Sigmoid colon (tissue), 7 donors: Measurements from ENCODE around the gene IRF2BP2. TPM values are rescaled to one million over a fixed set of nuclear protein-coding genes. Genes with fewer than 3 reads are reported as not detected.

ENCODE experiments used
- DNase-seq: peaks from one replicate; pipeline ENCODE4 v3.0.0-alpha.2; 2019
- H3K27ac ChIP-seq, 4 donors: fragments of 200-600 bp; sonication (generic); one replicate each; pipeline ENCODE4 v1.5.1; 2016 to 2019; ENCODE audit warnings: mild to moderate bottlenecking in 1 of 4
- H3K27me3 ChIP-seq, 3 donors: fragments of 200-600 bp; sonication (generic); one replicate each; pipeline ENCODE4 v1.5.1; 2019; ENCODE audit warnings: mild to moderate bottlenecking in 1 of 3
- H3K36me3 ChIP-seq, 4 donors: fragments of 200-600 bp; sonication (generic); one replicate each; pipeline ENCODE4 v1.5.1; 2016 to 2019
- H3K4me1 ChIP-seq, 4 donors: fragments of 200-600 bp; sonication (generic); one replicate each; pipeline ENCODE4 v1.5.1; 2017 to 2019
- H3K4me3 ChIP-seq, 4 donors: fragments of 200-600 bp; sonication (generic); one replicate each; pipeline ENCODE4 v1.5.1; 2017 to 2019; ENCODE audit warnings: mild to moderate bottlenecking in 2 of 4, moderate library complexity in 1 of 4
- H3K9me3 ChIP-seq, 4 donors: fragments of 200-600 bp in 3 of 4; sonication (generic) in 3 of 4; one replicate each; pipeline versions ENCODE4 v1.5.1 to v1.6.1; 2013 to 2019
- CTCF ChIP-seq, 4 experiments: fragments of 450-650 bp in 3 of 4; fragments of 200-600 bp in 1 of 4; IDR thresholded peaks; one replicate each; pipeline ENCODE4 v1.5.1; 2016 to 2019; ENCODE audit warnings: antibody characterized with exemption in 4 of 4, mild to moderate bottlenecking in 3 of 4, moderate library complexity in 2 of 4
- EP300 ChIP-seq, 4 donors: sonication (generic); formaldehyde crosslinking; IDR thresholded peaks; one replicate each; pipeline ENCODE4 v1.6.1; 2017; ENCODE audit warnings: antibody characterized with exemption in 4 of 4
- POLR2A ChIP-seq, 2 donors: fragments of 450-650 bp; IDR thresholded peaks; one replicate each; pipeline ENCODE4 v1.6.1; 2016; ENCODE audit warnings: antibody characterized with exemption in 2 of 2, mild to moderate bottlenecking in 2 of 2, moderate library complexity in 2 of 2
- POLR2AphosphoS5 ChIP-seq, 4 donors: sonication (generic); formaldehyde crosslinking; IDR thresholded peaks; one replicate each; pipeline ENCODE4 v1.6.1; 2017; ENCODE audit warnings: antibody characterized with exemption in 4 of 4
- WGBS, 2 donors: extraction: QIAGEN DNeasy Blood & Tissue Kit; methylation state at CpG; one replicate each; pipeline ENCODE4 v1.1.7; 2013; 5-methylcytosine and 5-hydroxymethylcytosine counted together
- intact Hi-C: fragments of 100-400 bp; cut with DNase I; formaldehyde crosslinking; loops from one replicate; pipeline ENCODE4 v1.15.1; 2023
- polyA plus RNA-seq, 3 donors: library from polyadenylated mRNA; stranded (reverse); fragments of 200-250 nt; gene quantifications; one replicate each; pipeline ENCODE4 v1.2.3, GENCODE V29; 2013
- total RNA-seq, 4 donors: library from RNA; depleted of rRNA; stranded (reverse); fragments of >200 nt; gene quantifications; one replicate each; pipeline ENCODE4 v1.1.0, GENCODE V29; 2016
- donor health status: healthy with polysubstance abuse.
- donor health status: Bipolar disorder and iron deficiency.
- donor health status: healthy.

The IRF2BP2 gene
- total and polyA plus RNA-seq, 7 donors, result 39.1 to 86.9 (median 59.6) TPM

- H3K4me3 ChIP-seq, result no peak overlapping the region
- 17 to 50% methylated on average over 2 of the region's 2 CpGs for WGBS, 2 donors
- H3K4me1 ChIP-seq, result peaks cover 0 to 54% (median 40%) of the 10 kb centered on the region in 4 donors
- DNase-seq, result no peak
- intact Hi-C loops, result loop anchor here (5.0 to 10.0 kb wide), 5 partner anchors 68 to 358 kb away; no protein-coding TSS in a partner anchor
- TF ChIP-seq EP300 (IDR thresholded peaks at IDR 0.05), result no peak
- H3K27ac ChIP-seq, result peak overlapping the region; percentile 97 to 100 (median 100)
- no peaks in the 10 kb centered on the region for H3K9me3 ChIP-seq
- no peaks in the 10 kb centered on the region for H3K27me3 ChIP-seq
- H3K36me3 ChIP-seq, result peaks cover 0 to 1% (median 0%) of the 10 kb centered on the region in 4 donors
Measured at GRCh38 chr1:234614081-234614489, 4.1 kb upstream of the IRF2BP2 start.

GRCh38 chr1:234613128-234613875 lies 3.3 kb upstream of the IRF2BP2 start:
- H3K36me3 ChIP-seq, result peaks cover 0 to 9% (median 0%) of the 10 kb centered on the region in 4 donors
- WGBS, 2 donors, result 9 to 18% methylated on average over 12 of the region's 12 CpGs
- H3K27me3 ChIP-seq, result no peaks in the 10 kb centered on the region
- intact Hi-C loops, result loop anchor here (2.0 to 10.0 kb wide), 7 partner anchors 69 to 469 kb away; no protein-coding TSS in a partner anchor
- TF ChIP-seq POLR2AphosphoS5 (IDR thresholded peaks at IDR 0.05) (peak; percentile 19 to 64 (median 42)), EP300 (IDR thresholded peaks at IDR 0.05) (peak in 2 of 4 donors; percentile 5 to 14), POLR2A (IDR thresholded peaks at IDR 0.05) (no peak), CTCF (IDR thresholded peaks at IDR 0.05) (no peak)
- H3K9me3 ChIP-seq, result no peaks in the 10 kb centered on the region
- H3K4me3 ChIP-seq, result peak overlapping the region in 3 of 4 donors; percentile 32 to 38 (median 34)
- H3K4me1 ChIP-seq, result peaks cover 0 to 47% (median 36%) of the 10 kb centered on the region in 4 donors
- no peak for DNase-seq
- H3K27ac ChIP-seq, result peak overlapping the region; percentile 97 to 100 (median 100)

GRCh38 chr1:234612352-234613127 lies 2.6 kb upstream of the IRF2BP2 start:
- Histone ChIP-seq H3K4me3 (peak overlapping the region in 3 of 4 donors; percentile 32 to 38 (median 34)), H3K27ac (peak overlapping the region; percentile 97 to 100 (median 100)), H3K9me3 (no peaks in the 10 kb centered on the region), H3K27me3 (no peaks in the 10 kb centered on the region), H3K4me1 (peaks cover 0 to 46% (median 36%) of the 10 kb centered on the region in 4 donors), H3K36me3 (peaks cover under 1 to 10% (median 3%) of the 10 kb centered on the region in 4 donors)
- WGBS, 2 donors, result 1% methylated on average over 20 of the region's 20 CpGs
- intact Hi-C loops, result loop anchor here (1.0 to 10.0 kb wide), 8 partner anchors 70 to 470 kb away; no protein-coding TSS in a partner anchor
- DNase-seq, result peak; percentile 98
- TF ChIP-seq POLR2AphosphoS5 (IDR thresholded peaks at IDR 0.05), result peak; percentile 91 to 98 (median 94)
- peak; percentile 84 to 98 (median 95) for TF ChIP-seq EP300 (IDR thresholded peaks at IDR 0.05)
- TF ChIP-seq CTCF (IDR thresholded peaks at IDR 0.05), result no peak
- peak; percentile 46 to 58 for TF ChIP-seq POLR2A (IDR thresholded peaks at IDR 0.05)

- Histone ChIP-seq H3K27me3 (no peaks in the 10 kb centered on the region), H3K27ac (peak overlapping the region; percentile 97 to 100 (median 100)), H3K4me3 (peak overlapping the region in 3 of 4 donors; percentile 32 to 38 (median 34)), H3K36me3 (peaks cover 7 to 17% (median 9%) of the 10 kb centered on the region in 4 donors), H3K4me1 (peaks cover 0 to 50% (median 36%) of the 10 kb centered on the region in 4 donors), H3K9me3 (no peaks in the 10 kb centered on the region)
- intact Hi-C loops, result loop anchor here (1.0 to 10.0 kb wide), 9 partner anchors 70 to 471 kb away; no protein-coding TSS in a partner anchor
- DNase-seq, result peak; percentile 83
- TF ChIP-seq POLR2A (IDR thresholded peaks at IDR 0.05) (no peak), CTCF (IDR thresholded peaks at IDR 0.05) (no peak), EP300 (IDR thresholded peaks at IDR 0.05) (peak in 1 of 4 donors; percentile 0), POLR2AphosphoS5 (IDR thresholded peaks at IDR 0.05) (peak in 1 of 4 donors; percentile 6)
- 13 to 49% methylated on average over 7 of the region's 7 CpGs for WGBS, 2 donors
Measured at GRCh38 chr1:234611847-234612351, 1.9 kb upstream of the IRF2BP2 start.
